Activated naive CD4-positive, alpha-beta T cell (primary cell): Measurements from ENCODE around the gene AGTRAP.

Experiments used
- DNase-seq, 4 experiments: peaks; one replicate each; lab custom pipeline; 2025; lab: John Stamatoyannopoulos, UW

AGTRAP gene

DNA sequence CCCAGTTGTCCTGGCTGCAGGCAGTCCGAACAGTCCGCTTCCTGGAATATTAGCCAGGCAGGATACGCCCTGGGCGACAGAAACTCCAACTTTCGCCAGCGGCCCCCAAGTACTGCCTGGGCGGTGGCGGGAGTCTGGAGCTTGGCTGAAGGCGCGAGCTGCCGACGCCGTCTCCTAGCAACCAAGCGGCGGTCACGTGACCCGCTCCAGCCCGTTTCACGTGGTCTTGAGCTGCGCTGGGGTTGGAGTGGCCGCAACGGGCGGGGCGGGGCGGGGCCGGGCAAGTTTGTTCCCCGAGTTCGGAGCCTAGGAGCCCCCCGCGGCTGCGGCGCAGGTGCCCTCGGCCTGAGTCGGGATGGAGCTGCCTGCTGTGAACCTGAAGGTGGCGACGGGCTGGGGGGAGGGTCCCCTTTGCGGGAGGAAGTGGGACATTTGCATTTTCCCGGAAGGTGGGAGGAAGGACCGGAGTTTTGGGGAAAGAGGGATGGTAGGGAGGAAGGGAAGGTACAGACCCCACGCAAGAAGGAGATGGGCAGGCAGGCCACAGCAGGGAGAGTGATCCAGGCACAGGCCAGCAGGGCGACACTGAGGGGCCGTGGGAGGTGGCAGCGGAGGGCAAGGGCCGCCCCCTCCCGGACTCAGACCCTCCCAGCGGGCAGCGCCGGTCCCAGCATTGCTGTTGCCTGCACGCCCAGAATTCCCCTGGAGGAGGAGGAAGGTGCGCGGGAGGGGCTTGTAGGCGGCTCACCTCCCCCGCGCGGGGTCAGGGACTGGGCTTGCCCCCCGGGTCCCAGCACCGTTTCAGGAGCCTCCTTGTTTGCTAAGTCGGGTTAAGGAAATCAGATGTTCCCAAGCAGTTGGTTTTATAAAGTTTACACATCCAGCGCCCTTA is at the start of gene AGTRAP:
AGTRAP (plus strand) TSS at position 283 of the 892 bp plus-strand sequence; CDS start at position 356, 73 bp downstream.
- peak; percentile 58 to 77 (median 64) for DNase-seq

- no peak for DNase-seq
Observed at GRCh38 chr1:11688506-11688905, 47.4 kb upstream of the AGTRAP start.

DNA sequence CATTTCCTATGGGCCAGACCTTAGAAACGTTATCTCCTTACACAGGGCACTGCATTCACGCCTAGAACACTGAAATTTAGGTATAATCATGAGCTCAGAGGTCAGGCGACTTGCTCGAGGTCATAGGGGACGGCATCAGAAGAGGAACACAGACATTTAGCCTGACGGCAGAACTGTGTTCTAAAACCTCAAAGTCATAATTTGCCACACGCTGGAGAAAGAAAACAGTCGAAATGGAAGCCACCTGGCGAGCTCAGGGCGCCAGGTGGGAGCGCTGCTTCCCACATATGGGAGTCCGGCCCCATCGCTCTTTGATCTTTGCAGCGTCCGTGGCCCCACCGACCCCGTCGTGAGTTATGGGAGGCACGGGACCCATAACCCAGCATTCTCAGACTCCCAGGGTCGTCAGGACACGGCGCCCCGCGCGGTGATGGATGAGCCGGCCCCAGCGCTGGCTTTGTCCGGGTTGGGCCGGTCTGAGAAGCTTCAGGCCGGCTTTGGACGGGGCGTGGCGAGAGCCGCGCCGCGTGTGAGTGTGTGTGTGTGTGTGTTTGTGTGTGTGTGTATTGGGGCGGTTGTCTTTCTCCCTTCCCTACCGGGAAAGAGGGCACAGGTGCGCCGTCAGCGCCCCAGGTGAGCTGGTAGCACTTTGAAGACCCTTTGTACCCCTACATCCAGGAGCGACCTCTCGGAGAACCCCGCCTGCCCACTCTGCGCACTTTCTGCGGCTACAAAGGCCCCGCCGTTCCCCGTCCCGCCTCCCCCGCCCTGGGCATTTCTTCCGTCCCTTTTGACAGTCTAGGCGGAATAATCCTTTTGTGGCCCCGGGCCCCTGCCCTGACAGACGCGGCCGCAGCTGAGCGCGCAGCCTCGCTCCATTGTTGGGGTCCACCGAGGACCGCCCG is 45.3 kb upstream of the AGTRAP start:
- DNase-seq, result no peak

DNA sequence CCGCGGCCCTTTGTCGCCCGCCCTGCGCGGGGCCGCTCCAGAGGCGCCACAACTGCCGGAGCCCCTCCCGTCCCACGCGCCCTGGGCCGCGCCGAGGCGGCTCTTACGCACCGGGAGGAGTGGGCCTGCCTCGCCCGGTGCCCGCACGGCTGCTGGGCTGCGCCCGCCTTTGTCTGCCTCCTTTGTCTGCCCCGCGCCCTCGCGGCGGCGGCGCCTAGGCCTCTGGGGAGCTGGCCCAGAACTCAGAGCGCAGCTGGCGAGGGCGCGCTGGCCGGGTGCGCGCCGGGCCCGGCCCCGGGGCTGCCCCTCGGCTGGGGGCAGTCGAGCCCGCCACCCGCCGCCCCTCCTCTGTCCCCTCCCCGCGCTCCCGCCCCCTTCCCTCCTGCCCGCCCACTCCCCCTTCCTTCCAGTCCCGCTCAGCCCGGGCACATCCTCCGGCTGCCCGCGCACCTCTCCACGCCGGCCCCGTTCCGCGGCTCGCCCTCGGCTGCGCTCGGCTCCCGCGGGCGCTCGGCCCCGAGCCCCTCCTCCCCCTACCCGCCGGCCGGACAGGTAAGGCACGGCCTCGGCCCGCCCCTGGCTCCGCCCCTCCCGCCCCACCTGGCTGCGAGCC is 44.5 kb upstream of the AGTRAP start, which contains the start of gene DRAXIN:
DRAXIN (plus strand) TSS at position 409 of the 613 bp plus-strand sequence. CDS start 14,549 bp downstream, outside the sequence.
- no peak for DNase-seq

GRCh38 chr1:11691928-11692711 is 43.8 kb upstream of the AGTRAP start:
- no peak for DNase-seq

- no peak for DNase-seq
Observed at GRCh38 chr1:11693024-11693590, 42.8 kb upstream of the AGTRAP start.

DNA sequence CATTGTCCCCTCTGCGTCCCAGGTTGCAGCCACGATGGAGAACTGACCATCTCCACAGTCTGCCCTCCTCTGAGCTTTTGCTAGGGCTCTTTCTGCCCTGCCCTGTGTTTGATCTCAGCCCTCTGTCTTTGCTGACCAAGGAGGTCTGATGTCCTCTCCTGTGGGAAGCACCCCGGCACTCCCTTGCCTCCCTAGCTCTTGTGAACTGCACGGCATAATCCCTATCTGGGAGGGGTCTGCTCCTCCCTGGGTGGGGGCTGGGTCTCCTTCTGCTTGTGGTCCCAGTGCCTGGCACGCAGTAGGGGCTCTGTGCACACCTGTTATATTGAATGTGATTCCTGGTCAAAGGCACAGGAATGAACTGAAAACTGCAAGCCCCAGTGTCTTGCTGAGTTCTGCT is 42.0 kb upstream of the AGTRAP start:
- DNase-seq, result no peak

GRCh38 chr1:11695861-11696260 is 40.1 kb upstream of the AGTRAP start:
- DNase-seq, result no peak

DNA sequence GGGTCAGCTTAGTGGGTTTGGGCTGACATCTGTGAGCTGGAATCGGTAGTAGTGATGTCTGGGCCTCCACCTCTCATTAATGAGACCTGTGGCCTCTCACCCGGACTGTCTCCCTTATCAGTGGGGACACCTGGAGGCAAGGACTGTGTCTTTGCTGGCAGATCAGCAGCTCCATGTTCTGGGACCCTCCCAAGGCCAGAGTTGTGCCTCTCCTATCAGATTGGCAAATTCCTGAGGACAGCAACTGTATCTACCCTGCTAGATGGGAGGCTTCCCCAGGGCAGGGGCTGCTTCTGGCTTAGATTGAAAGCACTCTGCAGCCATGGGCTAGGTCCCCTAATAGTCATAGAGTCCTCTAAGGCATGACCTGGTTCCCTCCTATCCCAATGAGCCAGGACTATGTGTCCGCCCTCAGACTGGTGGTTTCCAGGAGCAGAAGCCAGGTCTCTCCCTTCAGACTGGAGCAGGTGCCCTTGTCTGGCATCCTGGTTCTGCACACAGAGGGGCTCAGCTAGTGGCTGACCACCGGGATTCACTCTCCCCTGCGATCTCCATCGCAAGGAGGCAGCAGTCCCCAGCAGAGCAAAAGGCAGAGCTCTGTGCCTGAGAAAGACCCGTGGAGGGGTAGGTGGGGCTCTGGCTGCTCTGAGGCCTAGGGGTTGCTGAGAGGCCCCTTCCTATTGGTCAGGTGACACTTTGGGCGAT is 38.6 kb upstream of the AGTRAP start:
- no peak for DNase-seq

DNA sequence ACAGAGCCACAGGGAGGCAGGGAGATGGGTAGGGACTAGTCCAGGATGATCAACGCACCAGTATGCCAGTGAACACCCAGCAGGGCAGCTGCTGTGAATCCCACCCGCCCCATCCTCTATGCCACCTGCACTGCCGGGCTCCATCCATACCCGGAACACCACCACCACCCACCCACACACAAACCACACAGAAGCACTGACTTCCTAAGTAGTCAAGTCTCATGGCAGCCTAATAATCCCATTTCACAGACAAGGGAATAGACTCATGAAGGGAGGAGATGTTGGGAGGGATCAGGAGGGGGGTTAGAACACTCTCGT is 38.1 kb upstream of the AGTRAP start:
- no peak for DNase-seq

DNA sequence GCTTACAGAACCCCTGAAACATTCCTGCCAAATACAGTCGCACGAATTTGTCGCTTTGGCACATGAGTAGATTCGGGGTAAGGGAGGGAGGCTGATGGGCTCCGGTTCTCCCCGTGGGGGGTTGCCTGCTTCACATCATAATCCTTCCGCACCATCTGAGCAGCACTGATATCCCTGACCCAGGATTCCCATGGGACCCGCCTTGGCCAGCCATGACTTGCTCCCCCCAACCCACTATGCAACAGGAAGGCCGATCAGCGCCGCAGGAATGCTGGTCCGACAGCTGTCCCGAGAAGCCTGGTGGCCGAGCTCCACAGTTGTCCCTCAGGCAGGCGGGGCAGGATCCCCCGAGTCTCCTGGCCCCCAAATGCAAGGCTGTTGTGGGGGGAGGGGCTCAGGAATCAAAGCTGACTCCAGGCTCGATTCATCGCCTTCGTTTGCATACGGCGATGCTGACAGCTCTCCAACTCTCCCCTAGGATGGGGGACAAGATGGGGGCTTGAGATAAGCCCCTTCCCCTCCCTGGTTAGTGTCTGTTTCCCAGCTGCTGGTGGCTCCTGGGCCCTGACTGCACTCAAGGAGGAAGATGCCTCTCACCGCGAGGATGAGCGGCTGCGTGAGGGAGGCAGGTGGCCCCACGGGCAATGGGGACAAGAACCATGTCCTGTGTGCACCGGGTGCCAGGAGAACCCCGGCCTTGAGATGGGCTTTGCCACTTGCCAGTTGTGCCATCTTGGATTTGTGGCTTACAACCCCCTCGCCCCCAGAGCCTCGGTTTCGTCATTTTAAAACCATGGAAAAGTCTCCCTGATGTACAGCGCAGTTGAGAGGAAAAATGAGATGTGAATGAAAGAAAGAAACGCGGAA is 35.1 kb upstream of the AGTRAP start:
- no peak for DNase-seq

- no peak for DNase-seq
Observed at GRCh38 chr1:11701551-11701961, 34.4 kb upstream of the AGTRAP start.

- DNase-seq, result no peak
Observed at GRCh38 chr1:11701981-11702803, 33.7 kb upstream of the AGTRAP start.

DNA sequence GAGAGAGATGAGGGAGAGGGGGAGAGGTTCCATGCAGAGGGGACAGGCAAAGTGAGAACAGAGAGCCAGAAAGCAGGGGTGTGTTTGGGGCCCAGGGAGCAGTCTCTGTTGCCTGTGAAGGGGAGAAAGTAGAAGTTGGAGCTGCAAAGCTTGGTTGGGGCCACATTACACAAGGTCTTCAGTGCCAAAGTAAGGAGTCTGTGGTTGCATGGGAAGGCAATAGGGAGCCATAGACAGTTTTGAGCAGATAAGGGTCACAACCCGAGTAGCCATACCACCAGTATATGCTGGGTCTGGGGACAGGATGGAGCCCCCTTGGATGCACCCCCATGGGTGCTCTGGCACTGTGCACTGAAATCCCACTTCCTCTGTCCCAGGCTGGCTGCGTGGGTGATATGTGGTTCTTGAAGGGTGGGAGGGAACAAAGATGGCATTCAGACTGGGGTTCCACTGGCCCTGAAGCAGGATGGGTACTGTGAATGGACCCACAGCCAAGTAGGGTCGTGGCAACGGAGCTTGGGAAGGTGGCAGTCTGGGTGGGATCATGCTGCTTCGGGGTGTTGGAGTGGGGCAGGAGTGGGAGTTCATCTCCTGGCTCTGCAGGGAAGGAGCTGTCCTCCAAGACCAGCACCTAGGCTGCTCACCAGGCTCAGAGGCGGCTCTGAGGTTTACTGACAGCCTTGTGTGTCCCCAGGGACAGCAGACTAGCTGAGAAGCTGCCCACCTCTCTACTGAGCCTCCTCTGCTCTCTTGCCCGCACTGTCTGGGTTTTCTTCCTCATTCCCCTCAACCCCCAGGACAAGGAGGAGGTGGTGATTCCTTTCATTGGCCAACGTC is 32.4 kb upstream of the AGTRAP start:
- DNase-seq, result no peak

DNA sequence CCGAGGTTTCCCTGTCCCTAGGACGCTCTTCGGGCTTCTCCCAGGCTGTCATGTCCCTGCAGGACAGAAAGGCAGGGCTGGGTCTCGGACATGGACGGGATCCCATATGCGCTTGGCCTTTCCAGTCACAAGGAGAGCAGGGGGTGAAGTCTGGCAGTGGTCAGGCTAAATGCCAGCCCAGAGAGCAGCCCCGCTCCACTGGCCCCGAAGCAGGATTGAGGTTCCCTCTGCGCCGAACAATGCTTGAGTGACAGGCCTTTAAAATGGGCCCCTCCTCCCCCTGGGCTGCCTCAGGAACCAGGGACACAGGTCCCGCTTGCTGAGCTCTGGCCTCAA is 31.8 kb upstream of the AGTRAP start:
- DNase-seq, result no peak

DNA sequence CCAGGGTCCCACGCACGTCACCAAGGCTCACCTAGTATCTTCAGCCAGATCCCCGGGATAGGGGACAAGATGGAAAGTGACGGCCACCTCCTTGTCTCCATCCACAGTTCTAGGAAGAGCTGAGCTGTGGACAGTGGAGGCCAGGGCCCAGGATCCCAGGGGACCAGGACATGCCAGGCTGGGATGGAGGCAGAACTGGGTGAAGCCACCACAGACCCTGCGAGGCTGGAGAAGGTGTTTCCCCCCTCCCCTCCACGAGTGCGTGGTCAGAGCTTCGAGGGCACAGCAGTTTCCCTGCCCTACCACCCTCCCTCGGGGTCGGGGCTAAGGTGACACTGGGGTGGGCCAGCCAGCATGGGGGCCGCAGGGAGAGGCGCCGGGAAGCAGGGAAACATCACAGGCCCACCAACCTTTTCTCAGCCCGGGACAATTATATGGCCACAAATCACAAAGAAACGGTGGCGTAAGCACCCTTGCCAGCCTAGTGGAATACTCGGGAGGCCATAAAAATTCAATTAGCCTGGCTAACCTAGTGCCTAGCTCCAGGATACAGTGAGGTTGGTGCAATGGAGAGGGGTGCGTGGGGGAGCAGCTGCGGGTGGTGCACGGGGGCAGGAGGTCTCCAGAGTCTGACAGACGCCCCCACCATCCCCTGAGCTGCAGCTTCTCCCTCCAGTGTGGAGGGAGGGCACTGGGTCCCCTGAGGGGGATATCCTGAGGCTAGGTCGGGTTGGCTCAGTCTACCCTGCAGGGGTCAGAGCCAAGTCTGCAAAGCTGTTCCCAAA is 31.1 kb upstream of the AGTRAP start:
- no peak for DNase-seq

DNA sequence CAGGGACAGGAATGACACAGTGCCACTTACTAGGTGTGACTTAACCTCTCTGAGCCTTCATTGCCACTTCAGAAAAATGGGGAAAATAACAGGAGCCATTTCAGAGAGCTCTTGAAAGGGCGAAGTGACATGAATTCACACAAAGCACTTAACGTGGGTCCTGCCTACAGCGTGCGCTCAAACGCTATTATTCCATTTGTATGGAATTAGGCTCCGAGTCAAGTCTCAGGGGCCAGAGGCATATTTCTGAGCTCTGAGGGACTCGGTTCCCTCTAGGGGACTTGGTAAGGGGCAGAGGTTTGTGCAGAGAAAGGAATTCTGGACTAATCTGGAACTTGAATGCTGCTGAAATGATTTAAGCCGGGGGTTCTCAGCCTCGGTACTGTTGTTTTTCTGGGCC is 30.3 kb upstream of the AGTRAP start:
- no peak for DNase-seq
